Stimulated activated naive CD4-positive, alpha-beta T cell (primary cell): ENCODE data around the gene KDM4C.

Experiments used
- DNase-seq, 6 experiments: peaks; one replicate each; lab custom pipeline; 2025; lab: John Stamatoyannopoulos, UW

KDM4C gene

DNA sequence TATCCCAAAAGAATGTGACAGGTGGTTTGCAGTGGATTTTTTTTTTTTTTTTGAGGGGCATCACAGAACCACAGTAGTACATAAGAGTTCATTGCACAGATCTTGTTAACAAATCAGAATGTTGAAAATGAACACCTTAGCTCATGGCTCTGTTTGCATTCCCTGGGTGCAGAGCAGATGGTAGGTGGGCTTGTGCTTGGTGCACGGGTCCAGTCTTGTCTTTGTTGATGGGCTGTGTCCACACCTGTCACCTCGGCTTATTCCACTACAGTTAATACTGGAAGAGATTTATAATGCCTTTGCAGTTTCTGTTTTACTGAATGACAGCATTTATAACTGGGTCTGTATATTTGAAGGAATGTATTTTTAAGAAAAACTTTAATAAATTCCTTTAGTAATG lies 146.6 kb downstream of the KDM4C start:
- DNase-seq: no peak

DNA sequence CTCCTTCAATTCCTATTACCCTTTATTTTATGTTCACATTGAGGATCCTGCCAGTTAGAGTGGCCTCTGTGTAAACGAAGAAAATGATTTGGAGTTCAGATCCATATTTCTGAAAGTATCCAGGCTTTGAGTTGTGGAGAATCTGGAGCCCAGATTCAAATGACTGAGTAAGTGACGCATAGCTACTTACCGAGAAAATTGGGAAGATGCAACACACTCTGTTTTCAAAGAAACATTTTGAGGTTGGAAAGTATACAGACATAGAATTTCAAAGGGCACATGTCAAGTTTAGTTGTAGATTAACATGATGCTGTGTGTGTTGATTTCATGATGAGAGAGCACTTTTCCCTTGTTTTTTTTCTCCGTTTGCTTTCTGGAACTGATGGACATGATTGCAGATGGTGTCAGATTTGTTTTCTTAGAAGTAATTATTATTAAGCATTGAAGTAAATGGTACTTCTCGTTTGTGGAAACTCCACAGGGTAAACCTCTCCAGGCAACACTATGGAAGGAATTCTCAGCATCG lies 148.1 kb downstream of the KDM4C start:
- no peak for DNase-seq

DNA sequence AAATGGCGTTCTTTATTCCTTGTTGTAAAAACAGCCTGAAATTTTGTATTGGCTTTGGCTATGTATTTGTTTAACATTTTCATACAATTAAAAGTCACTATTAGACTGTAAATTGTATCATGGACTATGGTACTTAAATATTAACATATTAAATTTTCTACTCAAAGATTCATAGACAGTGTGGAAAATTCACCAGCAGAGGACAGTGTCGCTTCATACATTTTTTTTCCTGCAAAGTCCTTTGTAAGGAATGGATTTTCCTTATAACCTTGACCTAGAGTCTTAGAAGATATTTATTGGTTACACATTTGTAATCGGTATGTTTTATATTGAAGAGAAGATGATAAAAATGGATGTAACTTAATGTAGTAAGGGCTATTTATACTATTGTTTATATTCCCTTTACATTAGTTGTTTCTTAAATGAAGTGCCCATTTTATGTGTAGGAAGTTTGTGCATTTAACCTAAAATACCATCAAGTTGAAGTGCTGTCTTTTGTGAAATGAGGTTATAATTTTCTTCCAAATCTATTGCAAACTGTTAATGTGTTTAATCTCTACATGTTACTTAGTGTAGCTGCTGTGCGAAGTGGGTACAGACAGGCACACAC lies 150.1 kb downstream of the KDM4C start:
- no peak for DNase-seq

DNA sequence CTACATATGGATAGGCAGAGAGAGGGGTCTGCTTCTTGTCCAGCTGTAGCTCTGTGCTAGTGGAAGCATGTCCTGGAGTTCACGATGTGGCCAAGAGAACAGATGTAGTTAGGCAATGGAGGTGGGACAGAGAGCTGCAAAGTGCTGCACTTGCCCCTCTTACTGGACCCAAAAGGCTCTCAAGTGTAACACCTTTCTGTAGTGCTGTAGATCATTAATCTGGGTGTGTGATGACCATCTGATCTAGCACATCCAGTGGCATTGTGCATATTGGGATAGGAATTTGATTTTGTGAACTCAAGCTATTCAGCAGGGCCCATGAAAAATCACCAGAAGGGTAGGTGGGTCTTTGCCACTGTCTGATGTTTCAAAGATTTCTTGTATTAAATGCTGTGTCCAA lies 151.4 kb downstream of the KDM4C start:
- no peak for DNase-seq

DNA sequence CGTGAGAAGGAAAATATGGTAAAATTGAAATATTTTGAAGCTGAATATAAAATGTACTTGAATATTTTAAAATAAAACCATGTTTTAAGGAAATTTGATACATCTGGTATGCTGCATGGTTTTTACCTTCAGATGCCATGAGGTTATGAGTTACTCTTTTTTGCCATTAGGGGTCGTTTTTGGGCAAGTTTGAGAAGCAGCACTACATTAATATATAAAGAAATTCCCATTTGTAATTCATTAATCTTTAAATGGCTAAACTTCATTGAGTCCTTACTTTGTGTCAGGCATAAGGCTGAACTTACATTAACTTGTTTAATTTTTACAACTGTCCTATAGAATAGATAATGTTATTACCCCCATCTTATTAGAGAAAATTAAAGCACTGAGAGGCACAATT lies 152.3 kb downstream of the KDM4C start:
- DNase-seq: no peak

DNA sequence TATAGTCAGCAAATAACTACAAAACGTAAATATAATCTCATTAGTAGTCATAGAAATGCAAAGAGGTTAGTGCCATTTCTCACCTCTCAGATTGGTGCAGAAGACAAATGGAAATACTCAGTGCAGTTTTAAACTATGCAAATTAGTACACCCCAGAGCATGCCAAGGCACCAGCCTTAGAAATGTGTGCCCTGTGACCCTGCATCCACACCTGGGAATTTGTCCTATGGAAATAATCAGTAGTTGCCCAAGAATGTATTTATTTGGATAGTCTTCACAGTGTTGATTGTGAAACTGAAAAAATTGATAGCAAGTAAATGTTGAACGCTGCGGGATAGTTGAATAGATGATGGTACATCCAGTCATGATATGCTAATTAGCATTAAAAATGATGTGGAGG lies 152.7 kb downstream of the KDM4C start:
- DNase-seq: no peak

DNA sequence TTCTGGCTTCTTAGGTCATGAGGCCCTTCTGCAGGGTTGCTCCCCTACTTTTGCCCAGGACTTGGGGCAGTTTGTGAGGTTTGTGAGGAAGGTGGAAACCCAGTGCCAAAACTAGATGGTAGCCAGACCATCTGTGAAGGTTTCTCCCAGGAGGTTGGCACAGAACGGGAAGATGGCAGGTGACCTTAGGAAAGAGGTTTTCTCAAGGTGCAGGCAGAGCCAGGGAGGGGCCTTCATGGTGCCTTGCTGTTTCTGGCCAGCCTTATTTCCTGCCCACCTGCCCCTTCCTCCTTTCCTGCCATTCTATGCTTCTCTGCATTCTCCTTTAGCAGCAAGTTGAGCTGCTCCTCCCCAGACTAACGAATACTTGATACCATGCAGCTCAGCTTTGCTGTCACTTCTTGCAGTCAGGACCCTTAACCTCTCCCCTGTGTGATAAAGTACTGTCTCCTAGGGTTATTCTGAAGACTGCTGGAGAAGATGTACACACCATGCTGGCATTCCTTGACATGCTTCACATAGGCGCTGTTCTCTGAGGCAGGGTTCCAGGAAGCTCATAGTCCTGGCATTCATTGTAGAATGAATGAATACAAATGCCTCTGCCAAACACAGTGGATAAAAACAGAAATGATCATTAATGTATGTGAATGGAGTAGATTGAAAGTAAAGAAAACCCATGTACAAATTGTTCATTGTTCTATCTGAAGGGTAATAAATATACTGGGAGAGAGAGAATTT lies 154.3 kb downstream of the KDM4C start:
- no peak for DNase-seq

DNA sequence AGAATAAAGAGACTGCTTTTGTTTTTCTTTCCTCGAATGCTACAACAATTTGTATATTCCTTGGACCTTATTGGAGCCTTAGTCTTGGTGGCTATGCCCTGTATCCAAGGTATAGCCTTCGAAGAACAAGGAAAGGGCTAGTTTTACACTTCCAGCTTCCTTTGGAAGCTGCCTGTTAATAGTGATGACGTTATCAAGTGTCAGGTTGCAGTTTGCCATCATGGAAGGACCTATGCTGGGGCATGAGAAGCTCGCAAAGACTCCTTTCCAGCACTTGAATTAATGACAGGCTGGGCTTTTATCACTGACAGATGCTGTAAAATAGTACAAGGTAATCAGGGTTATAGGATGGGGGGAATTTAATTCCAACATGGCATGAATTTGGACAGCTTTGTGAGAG lies 157.9 kb downstream of the KDM4C start:
- DNase-seq: no peak

DNA sequence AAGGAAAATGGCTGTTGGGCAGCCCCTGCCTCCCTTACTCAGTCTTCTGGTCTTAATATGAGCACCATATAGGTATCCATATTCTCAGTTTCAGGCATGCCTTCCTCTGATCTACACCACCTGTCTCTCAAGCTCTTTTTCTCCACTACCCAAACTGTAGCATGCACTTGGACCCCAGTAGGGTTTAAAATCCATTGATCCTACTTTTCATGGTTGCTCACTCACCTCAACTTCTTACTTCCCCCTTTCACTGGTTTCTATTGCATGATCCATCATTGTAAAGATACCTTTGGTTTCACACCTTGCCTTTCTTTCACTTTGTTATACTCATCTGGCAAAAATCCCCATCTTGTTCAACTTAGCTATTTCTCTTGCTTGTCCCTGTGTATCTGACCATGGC lies 159.4 kb downstream of the KDM4C start:
- no peak for DNase-seq

DNA sequence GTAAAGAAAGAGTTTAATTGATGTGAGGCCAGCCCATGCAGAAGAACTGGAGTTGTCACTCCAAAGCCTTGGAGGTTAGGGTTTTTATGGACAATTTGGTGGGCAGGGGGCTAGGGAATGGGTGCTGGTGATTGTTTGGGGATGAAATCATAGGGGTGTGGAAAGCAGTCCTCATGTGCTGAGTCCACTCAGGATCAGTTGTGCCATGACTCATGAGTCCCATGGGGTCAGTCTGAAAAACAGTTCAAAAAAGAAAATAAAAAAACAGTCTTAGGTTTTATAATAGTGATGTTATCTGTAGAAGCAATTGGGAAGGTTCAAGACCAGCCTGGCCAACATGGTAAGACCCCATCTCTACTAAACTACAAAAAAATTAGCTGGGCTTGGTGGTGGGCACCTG lies 162.3 kb downstream of the KDM4C start:
- no peak for DNase-seq

DNA sequence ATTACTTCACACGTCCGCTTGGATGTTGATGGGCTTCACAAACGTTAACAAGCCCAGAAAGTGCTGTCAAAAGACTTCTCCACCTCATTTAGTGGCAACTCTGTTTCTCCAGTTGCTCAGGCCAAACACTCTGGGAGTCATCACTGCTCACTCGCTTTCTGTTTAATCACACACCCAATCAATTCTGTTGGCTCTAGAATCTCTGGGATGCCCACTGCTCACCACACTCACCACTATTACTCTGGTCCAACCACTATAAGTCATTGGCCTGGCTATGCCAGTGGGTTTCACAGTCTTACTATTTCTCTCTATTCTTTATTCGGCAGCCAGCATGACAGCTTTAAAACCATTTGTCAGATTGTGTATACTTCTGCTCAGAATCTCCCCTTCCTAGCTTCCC lies 163.5 kb downstream of the KDM4C start:
- DNase-seq: no peak

DNA sequence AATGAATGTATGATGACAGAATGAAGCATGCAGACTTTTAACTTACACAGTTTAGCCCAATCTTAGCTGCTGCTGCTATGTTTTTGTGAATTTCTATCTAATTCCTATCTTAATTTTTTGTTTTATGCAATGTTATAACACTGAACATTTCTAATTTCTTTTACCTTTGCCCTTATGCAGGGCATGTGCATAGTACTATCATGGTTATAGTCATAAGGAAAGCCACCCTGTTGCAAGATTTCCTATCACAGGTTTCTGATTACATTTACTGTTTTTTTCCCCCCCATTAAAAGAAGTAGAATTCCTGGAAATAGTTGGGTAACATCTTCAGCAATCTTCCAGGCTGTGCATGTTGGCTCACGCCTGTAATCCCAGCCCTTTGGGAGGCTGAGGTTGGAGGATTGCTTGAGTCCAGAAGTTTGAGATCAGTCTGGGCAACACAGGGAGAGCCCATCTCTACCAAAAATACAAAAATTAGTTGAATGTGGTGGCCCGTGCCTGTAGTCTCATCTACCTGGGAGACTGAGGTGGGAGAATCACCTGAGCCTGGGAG lies 164.4 kb downstream of the KDM4C start:
- DNase-seq: no peak

DNA sequence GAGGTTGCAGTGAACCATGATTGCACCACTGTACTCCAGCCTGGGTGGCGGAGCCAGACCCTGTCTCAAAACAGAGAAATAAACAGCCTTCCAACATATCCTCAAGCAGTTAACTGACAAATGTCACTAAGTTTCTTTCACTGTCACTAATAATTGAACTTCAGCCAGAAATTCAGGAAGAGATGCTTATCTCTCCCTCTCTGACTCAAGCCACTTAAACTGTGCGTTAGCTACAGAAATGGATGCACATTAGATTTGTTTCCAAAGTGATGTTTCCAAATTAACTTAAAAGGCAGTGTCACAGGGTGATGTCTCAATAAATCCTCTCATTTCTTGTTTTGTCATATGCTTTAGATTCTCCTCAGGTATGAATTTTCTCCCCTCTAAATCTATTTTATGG lies 164.9 kb downstream of the KDM4C start:
- DNase-seq: no peak

DNA sequence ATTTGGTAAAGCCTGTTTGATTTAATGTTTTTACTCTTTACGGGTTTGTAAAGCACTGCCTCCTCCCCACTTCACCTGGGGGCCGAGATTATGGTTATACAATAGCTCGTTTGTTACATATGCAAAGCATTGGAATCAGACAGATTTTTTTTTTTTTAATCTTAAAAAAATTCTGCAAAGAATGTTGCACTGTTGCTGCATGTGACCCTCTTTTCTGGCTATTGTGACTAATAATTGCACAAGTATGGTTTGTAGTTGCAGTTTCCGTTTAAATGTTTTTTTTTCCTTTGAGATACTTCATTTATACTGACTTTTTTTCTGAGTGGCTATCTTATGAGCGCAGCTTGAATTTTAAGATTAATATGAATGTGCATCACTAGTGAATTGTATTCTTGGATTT lies 165.3 kb downstream of the KDM4C start:
- DNase-seq: no peak

DNA sequence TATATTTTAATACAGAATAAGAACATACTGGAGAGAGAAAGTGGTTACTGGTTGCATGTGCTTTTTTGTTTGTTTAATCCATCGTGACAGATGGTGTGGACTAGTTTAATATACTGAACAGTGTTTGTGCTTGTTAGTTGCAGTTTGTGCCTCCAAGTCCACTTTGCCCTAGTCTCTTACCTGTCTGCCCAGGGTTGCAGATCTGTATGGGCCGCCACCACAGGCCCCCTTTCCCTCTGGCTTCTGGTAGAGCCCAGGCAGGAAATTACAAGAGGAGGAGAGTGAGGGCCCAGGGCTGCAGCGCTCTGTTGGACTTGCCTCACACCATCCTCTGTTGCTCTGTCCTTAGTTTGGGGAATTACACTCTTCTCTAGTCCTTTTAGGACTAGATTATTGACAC lies 166.4 kb downstream of the KDM4C start:
- DNase-seq: no peak

DNA sequence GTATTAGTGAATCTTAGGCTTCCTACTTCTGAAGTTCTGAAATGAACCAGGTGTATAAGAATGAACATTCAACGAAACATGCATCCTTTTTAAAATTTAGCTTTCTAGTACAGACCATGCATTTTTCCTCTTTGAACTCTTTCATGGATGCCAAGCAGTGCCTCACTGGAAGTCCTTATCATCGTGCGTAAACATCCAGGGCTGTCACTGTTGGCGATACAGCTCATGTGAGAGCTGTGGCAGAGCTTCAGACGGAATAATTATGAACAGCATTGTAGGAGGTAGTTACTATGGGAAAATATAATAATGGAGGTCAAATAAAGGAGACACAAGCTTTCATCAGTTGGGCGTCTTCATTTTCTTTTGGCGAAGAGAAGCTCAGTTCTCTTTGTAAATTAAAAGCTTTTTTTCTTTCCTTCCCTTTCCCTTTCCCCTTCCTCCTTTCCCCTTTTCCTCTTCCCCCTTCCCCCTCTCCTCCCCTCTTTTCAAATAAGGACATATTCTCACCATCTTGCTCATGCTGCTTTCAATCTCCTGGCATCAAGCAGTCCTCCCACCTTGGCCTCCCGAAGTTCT lies 167.3 kb downstream of the KDM4C start:
- DNase-seq: no peak

DNA sequence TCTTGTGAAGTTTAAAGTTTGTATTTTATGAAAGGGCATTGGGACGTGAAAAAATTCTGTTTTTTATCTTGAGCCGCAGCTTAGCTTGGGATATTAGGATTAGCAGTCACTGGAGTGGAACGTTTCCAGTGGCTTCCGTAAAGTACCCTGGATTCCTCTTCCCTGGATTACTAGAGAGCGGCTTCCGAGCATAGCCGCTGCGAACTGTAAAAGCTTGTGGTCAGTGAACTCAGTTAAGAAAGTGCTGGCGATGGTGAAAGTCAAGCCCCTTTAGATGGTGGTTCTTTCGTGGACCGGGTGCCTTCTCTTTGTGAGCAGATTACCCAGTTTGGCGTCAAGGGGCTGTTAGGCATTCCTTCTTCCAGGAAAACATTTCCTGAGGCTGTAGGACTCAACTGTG lies 168.1 kb downstream of the KDM4C start:
- no peak for DNase-seq

DNA sequence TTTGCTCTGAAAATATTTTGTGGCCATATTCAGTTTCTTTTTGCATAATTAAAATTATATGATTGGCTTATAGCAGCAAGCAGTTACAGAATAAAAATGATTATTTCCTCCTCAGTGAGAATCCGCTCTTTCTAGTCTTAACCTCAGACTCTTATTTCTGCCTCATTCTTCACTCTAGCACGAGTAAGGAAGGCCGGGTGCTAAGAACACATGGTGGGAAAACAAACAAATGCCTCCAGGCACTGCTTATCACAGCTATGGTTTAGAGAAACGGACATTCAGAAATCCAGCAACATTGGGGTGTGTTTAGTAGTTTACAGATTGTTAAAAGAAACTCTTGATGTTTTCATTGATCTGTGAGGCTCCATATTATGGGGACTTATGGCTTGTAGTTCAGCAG lies 168.7 kb downstream of the KDM4C start:
- DNase-seq: no peak

DNA sequence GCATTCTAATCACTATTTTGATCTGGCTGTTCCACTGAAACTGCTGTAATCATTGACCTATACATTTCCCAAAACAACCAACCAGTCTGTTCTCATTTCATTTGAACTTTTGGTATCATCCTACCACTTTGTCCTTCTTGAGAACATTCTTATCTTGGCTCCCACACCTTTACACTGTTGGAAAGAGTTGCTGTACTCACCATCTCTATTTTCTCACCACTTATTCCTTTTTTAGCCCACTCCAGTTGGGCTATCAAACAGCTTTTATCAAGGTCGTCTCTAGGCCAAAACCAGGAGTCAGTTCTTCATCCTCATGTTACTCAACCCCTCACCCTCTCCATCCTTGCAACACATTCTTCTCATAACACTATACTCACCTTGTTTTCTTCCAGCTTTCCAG lies 170.1 kb downstream of the KDM4C start:
- DNase-seq: no peak

DNA sequence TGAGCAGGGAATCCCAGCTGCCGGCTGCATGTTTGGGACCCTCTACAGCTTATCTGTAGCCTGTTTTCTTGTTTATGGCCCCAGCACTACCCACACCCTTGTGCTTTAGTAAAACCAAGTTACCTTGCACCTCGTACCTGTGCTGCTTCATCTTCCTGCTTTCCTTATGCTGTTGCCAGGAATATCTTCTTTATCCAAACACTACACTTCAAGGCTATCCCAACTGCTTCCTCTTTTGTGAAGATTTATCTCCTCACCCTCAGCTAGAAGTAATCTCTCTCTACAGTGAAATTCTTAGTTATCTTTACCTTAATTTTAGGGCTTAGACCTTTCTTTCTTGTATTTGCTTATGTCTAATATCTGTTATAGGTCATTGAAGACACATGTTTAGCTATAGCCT lies 171.1 kb downstream of the KDM4C start:
- DNase-seq: no peak

DNA sequence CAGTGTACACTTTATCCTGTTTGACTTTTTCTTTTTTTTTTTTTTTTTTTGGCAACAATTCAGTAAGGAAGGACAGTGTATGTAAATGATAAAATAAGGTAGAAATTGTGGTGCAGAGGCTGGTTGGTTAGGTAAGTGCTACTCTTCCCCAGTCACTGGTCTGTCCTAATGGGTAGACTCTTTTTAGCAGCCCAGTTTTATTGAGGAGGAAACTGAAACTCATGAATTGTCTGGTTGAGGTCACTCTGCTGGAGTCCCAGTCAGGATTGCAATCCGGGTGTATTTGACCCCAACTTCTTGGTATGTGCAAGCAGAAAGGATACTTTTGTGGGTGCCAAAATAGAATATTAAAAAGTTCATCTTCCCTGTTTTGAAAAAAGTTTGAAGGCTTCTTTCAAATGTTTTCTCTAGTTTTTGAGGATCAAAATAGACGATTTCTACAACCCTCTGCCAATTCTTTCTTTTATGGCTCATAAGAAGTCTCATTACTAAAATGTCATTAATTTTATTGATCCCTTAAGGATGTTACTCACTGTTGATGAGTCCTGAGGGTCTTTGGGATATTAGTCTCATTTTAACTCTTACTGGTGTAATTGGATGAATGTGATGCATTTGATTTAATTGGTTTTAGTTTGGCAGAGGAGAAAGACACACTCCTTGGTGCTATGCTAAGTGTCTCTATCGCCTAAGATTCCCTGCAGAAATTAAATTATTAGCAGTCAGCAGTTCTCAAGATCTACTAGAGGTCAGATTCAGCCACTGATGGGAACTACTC lies 171.9 kb downstream of the KDM4C start:
- DNase-seq: no peak

DNA sequence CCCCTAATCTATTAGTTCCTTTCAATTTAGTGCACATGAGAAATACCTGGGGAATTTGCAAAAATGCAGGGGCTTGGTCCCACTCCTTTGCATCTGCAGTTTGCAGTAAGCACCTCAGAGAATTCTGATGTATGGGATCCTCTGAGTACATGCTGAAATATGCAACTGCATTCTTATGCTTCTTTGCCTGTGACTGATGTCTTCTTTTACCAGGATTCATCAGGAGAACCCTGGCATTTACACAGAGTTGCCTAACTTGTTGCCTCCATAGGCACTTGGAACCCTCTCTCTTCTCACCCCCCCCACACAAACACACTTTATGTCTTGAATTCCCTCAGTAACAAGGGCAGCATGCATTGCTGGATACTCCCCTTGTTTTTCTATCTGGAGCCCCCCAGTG lies 173.1 kb downstream of the KDM4C start:
- no peak for DNase-seq
